ENCODE results near the gene SYNM.
A peak's percentile ranks its signal among the peaks of the same experiment; 100 is the strongest.

SYNM gene

DNA sequence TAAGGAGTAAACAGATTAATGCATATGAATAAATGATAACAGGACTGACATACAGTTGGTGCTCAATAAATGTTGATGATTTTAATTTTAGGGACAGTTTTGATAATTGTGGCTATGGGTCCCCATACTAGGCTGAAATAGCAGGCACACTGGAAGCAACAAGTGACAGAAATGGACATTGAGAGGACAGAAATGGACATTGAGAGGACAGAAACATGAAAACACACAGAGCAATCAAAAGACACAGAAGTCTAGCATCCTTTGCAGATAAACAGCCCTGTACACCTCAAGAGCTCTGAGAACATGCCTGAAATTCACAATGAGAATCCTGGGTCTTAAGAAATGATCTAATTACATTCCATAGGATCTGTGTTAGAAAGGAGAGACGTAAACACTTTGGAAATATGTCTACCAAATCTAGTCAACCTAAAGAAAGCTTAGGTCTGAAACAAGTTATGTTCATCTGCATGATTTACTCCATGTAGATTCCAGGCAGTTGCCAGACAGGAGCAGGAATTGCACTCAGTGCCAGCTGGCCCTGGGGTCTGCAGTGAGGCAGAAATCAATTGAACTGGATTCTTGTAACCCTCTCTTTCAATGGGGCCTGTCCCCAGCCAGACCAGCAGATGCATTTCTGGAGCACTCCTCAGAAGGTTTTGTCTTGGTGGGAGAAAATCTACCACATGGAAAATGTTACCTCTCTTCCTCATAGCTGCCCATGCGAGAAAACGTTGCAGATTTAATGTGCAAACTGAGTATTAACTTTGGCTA, 60.3 kb downstream of the SYNM start:
- DNase-seq (ENCODE audit: insufficient read length, low spot score) (no peak), FAIRE-seq (no peak)

- no peak for DNase-seq (ENCODE audit: insufficient read length, low spot score)
- no peak for FAIRE-seq
Measured at GRCh38 chr15:99165956-99166689, 61.2 kb downstream of the SYNM start.

DNA sequence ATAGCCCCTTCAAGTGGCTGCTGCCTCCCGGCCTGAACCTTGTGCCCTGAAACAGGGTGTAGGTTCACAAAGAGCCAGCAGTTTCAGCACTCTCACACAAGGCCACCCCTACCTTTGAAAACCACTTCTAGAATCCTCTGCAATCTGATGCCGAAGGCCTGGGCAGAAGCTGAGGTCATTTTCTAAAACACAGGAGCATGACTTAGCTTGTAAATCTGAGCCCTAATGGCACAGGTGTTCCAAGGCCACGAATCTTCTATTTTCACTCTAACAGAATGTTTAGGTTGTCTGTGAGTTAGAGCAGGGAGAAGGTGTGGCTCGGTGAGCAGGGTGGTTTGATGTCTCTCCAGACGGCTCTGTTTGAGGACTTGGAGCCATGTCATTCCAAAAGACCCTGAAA, 62.3 kb downstream of the SYNM start:
- FAIRE-seq, result no peak
- DNase-seq (ENCODE audit: insufficient read length, low spot score), result no peak

GRCh38 chr15:99167640-99168039, 62.8 kb downstream of the SYNM start:
- FAIRE-seq, result peak; percentile 71
- DNase-seq (ENCODE audit: insufficient read length, low spot score), result no peak

GRCh38 chr15:99168601-99169580, 64.0 kb downstream of the SYNM start:
- no peak for FAIRE-seq
- no peak for DNase-seq (ENCODE audit: insufficient read length, low spot score)

- DNase-seq (ENCODE audit: insufficient read length, low spot score), result no peak
- no peak for FAIRE-seq
Measured at GRCh38 chr15:99169769-99170311, 65.0 kb downstream of the SYNM start.

- DNase-seq (ENCODE audit: insufficient read length, low spot score), result no peak
- FAIRE-seq, result no peak
Measured at GRCh38 chr15:99170476-99171065, 65.7 kb downstream of the SYNM start.

DNA sequence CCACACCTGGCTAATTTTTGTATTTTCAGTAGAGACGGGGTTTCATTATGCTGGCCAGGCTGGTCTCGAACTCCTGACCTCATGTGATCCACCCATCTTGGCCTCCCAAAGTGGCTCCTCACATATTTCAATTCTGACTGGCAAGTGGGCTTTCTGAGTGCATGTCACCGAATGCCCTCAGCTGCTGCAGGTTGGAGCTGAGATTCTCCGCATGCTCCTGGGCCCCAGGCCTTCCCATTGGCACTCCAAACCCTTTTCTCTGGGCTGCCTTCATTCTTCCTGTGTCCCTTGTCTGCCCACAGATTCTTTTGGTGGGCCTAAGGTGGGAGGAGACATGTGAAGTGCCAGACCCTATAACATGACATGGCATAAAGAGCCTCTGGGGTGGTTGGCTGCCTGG, 67.3 kb downstream of the SYNM start:
- FAIRE-seq, result no peak
- no peak for DNase-seq (ENCODE audit: insufficient read length, low spot score)

GRCh38 chr15:99172989-99173388, 68.1 kb downstream of the SYNM start:
- FAIRE-seq, result no peak
- no peak for DNase-seq (ENCODE audit: insufficient read length, low spot score)

GRCh38 chr15:99174567-99175395, 69.9 kb downstream of the SYNM start:
- no peak for DNase-seq (ENCODE audit: insufficient read length, low spot score)
- FAIRE-seq, result no peak

GRCh38 chr15:99176757-99177156, 71.9 kb downstream of the SYNM start:
- FAIRE-seq, result no peak

DNA sequence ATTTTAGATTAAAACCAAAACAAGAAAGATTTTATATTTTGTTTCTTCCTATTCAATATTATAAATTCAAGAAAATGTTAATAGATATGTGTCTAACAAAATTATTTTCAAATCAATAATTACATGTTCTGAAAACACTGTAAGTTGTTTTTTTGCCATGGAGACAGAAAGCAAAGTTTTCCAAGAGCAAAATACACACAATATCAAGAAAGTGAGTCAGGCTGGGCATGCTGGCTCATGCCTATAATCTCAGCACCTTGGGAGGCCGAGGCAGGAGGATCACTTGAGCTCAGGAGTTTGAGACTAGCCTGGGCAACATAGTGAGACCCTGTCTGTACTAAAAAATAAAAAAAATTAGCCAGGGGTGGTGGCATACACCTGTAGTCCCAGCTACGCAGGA, 72.8 kb downstream of the SYNM start:
- FAIRE-seq, result no peak
- no peak for DNase-seq (ENCODE audit: insufficient read length, low spot score)

More at GRCh38 chr15:99176757-99177156, 71.9 kb downstream of the SYNM start:
- DNase-seq (ENCODE audit: insufficient read length, low spot score), result no peak

DNA sequence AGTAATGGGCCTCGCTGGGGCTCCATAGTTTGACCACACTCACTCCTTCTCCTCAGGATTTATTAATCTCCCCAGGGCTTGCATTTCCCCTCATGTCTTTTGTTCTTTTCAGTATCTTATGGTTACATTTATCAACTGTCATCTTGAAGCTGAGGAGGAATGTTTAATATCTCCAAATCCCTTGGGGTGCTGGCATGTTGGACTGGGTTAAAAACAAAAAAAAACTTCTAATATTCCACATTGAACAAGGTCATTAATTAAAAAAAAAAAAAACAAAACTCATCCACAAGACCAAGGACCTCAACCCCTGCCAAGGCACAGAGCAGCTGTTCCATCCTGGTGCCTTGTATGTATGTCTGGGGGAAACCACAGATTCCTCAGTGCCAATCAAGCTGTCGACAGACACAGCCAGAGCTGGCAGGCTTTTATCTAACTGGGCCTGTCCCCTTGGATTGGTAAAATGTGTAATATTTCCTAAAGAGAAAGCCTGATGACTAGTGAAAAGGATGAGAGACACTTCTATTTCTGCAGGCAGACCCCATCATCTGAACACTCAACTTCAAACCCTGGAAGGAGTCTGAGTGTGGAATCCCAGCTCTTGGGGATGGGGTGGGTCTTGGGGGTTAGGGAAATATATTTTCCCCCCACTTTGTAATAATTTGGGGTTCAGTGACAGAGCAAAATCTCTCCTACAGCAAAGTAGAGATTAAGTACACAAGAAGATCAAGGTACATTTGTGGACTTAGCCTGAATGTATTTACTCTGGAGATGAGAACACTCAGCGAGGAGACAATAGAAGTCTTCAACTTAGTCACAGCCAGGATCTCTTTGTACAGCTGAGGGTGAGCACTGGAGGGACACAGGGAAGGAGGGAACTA, 75.4 kb downstream of the SYNM start:
- no peak for DNase-seq (ENCODE audit: insufficient read length, low spot score)
- no peak for FAIRE-seq

DNA sequence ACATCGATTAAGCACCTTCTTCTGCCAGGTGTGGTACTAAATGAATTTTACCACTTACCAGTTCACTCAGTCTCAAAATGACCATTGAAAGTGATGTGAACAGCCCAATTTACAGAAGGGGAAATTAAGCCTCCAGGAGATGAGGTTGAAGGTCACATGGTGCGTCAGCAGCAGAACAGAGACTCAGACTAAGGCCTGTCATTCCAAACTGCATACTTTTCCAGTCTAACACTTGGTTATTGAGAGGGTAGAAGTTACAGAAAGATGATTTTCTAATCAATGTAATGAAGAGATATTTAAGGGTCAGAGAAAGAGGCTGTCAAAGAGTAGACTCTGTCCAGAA, 76.1 kb downstream of the SYNM start:
- FAIRE-seq (no peak), DNase-seq (ENCODE audit: insufficient read length, low spot score) (no peak)

GRCh38 chr15:99181545-99181971, 76.7 kb downstream of the SYNM start:
- FAIRE-seq, result no peak
- no peak for DNase-seq (ENCODE audit: insufficient read length, low spot score)

DNA sequence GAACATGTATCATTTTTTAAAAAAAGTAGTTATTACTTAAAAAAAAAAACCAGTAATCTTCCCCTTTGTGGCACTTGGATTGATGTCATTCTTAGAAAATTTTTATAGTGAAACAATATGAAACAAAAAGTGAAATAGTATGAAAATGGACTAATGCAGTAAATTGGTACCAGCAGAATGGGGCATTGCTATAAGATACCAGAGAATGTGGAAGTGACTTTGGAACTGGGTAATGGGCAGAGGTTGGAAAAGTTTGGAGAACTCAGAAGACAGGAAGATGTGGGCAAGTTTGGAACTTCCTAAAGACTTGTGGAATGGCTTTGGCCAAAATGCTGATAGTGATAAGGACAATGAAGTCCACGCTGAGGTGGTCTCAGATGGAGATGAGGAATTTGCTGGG, 77.9 kb downstream of the SYNM start:
- DNase-seq (ENCODE audit: insufficient read length, low spot score), result no peak
- FAIRE-seq, result no peak

All from GM19239 (cell line).